ENCODE data around the gene TMEM120B.

The TMEM120B gene

GRCh38 chr12:121793838-121794533 is 81.4 kb downstream of the TMEM120B start:
- DNase-seq, result peak; percentile 90

DNA sequence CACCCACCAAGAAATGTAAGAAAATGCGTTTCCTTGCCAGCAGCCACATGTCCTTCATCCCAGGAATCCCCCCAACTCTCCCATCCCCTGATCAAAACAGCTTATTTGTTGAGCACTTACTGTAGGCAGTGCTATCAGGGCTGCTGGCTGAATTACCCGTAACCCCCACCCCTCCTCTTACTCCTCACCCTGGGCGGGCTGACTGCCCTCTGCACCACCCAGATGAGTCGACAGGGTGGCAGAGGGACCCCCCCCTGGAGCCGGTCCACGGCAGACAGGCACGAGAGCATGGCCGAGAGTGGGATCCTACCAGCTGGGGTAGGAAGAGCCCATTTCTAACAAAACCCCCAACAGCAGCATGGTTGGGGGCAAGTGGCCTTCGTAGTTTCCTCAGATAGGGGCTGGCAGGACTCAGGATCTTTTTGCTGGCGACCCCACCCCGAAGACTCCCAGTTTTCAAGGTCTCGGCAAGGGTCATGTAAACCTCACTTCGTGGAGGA is 82.0 kb downstream of the TMEM120B start:
- DNase-seq, result no peak

DNA sequence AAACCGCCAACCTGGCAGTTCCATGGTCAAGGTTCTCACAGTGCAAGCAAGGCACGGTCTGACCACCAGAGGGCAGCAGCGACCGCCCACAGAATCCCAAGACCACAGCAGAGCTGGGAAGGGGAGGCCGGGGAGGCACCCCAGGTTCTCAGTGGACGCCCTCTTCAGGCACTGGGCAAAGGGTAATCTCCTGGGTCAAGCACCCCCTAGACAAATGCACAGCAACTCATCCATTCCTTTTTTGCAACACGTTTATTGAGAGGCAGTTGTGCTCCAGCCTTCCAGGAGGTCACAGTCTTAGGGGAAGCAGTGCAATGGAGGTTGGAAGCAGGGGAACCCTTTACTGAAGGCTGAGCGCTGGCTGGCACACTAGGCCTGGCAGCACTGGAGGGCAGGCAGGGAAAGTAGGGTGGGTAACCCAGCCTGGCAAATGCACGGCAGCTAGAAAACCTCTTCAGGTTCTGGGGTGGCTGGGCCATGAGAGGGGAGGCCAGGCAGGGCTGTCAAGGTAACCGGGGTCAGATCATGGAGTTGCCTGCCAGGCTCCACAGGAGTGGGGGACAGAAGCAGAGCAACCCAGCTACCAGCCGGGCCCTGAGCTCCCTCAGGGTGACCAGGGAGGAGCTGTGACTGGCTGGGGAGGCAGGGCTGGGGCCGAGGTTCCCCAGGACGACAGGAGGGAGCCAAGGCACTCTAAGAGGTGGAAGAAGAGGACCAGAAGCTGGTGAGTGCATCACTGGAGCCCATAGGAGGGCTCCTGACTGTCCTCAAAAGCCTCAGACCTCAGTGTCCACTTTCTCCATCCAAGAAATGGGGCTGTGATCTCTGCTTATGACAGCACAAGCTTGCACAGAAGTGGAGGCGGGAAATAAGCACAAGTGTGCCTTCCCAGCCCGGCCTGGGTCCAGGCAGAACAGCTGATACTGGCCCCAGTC is 82.7 kb downstream of the TMEM120B start:
- DNase-seq, result peak; percentile 81

DNA sequence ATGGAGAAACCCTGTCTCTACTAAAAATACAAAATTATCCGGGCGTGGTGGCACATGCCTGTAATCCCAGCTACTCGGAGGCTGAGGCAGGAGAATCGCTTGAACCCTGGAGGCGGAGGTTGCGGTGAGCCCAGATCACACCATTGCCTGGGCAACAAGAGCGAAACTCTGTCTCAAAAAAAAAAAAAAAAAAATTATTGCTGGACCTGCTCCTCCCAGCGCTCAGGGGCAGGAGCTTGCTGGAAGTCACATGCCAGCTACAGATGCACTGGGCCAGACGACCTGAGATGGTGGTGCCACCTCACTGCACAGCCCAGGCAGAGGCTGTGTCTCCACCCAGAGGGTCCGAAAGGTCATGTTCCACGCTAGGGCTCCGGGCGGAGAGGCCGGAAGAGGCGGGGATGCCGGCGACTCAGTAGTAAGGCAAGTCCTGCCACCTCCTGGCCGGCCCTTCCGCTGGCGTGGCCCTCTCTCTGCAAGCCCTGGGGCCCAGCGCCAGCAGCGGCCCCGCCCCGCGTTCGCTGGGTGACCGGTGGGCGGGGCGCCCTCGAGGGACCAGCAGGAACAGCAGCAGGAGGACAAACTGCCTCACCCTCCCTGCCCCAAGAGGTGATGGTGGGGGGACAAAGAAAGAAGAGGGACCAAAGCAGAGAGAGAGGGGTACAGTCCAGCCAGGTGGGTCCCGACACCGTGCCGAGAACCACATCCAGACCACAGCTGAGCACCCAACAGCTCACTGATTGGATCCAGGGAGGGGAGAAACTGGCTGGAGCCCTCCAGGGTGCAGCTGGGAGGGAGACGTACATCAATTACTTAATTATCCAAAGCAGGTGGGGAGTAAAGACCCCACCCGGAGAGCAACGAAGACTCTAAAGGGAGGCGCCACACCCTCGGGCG is 84.6 kb downstream of the TMEM120B start:
- peak; percentile 43 for DNase-seq

GRCh38 chr12:121797937-121798786 is 85.6 kb downstream of the TMEM120B start:
- no peak for DNase-seq

DNA sequence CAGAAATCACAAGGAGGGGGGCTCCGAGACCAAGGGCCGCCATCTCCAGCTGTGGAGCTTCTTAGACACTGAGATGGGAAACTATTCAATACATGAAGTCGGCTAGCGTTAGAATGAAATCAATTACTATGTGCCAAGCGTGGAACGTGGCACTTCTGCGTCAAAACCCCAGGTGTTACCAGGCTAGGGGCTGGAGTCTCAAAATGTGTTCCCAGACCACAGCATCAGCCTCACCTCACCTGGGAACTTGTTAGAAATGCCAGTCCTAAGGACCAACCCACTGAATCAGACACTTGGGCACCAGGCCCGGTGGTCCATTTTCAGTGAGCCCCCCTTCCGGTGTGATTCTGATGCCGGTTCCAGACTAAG is 86.2 kb downstream of the TMEM120B start:
- DNase-seq, result no peak

DNA sequence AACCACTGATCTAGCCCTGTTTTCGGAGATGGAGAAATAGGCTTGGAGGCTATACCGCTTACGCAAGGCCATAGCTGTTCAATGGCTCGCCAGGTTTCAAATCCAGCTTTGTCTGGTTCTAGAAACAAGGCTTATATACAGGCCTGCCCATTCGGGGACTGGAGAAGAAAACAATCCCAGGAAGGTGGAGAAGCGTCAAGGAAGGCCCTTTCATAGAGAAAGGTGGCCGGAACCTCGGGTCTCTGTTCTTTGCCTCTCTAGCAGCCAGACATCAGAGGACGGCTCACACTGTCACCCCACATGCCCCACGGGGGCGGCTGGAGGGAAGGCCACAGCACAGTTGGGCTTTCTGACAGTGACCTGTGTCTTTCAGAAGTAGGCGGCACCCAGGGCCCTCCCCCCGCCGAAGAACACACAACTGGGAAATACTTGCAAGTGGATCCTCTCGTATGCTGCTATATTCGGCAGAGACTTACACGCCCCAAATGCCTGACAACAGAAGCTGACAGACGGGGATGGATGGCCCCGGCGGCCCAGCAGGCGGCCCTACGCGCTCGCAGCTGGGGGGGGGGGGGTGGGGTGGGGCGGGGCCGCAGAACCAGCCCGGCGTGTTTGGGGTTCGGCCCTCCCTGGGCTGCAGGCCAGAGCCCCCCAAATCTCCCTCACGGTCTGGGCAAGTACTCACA is 86.7 kb downstream of the TMEM120B start:
- peak; percentile 92 for DNase-seq

DNA sequence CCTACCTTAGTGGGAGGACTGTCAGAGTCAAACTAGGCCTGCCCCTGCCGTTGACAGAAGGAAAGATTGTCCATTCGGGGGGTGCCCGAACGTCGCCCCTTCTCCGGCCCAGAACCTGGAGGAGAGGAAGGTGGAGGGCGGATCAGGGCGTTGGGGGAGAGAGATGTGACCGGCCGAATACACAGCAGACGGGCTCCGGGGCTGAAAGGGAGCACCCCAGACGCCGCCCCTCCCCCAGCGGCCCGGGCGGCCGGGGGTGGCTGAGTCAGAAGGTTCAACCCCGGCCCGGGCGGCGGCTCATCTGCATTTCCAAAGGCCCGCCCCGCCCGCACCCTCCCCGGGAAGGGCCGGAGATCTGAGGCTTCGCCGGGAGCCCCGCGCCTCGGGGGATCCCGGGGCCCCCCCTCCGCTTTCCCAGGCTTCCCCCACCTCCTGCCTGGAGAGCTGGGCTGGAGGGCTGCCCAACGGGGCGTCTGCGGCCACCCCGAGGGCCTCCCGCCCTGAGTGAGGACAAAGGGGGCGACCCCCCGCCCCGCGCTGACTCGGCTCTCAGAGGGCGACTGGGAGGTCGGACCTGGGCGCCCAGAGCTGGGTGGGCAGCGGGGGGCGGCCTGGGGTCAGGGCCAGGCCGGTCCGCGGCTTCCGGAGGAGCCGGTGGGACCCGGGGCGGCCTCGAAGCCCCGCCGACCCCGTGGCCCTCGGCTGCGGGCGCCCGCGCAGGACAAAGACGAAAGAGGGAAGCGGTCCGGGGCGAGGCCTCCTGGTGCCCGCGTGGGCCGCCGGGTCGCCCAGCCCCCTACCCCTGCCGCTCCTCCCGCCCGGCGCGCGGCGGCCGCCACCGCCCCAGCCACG is 87.5 kb downstream of the TMEM120B start:
- peak; percentile 96 for DNase-seq

DNA sequence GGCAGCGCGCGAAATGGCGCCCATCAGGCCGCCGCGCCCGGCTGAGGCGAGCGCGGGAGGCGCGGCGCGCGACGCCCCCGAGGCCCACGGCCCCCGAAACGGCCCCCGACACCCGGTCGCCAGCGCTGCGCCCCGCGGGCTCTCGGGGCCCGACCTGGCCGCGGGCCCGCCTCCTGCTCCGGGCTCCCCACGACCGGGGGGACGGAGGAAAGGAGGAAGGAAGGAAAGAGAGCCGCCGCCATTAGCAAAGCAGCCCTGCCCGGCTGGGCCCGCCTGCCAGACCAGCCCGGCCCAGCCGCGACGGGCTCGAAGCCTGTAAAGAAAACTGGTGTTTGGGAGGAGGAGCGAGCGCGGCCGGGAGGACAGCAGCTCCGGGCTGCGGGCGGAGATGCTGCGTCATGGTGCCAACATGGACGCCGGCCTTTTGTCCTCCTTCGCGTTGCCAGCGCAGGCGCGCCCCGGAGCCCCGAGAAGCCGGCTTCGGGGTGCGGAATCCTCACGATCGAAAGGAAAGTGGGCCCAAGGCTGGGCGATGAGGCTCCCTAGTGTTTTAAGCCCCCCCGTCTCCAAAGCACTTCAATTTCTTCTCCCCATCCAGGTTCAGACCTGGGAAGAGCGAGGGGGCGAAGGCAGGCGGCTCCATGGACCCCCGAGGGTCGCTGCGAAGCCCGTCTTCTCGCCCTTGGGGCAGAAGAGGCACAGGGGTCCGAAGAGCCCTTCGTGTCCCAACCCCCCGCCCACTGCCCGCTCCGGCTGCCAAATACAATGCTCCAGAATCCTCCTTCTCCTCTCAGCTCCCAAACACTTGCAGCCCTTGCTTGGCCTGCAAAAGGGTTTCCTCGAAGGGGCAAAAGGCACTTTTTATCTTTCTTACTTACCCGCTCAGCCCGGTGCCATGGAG is 88.4 kb downstream of the TMEM120B start:
- peak; percentile 87 for DNase-seq

GRCh38 chr12:121801595-121802484 is 89.3 kb downstream of the TMEM120B start:
- peak; percentile 73 for DNase-seq

DNA sequence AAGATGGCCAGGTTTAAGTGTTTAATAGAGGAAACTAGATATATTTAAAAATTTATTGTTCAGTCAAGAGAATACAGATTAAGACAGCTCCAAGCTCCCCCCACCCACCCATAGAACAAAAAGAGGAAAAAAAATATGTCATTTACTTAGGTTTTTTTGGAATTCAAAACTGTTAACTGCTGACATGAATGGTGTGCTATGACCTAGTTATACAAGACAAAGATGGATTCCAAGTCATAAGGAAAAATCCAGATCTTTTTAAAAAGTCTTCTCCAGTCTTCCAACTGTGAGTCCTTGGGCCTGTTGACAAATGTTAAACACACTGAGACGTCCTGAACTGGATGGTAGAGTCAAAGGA is 89.9 kb downstream of the TMEM120B start:
- DNase-seq, result no peak

- peak; percentile 98 for DNase-seq
These were observed 90.5 kb downstream of the TMEM120B start for GRCh38 chr12:121802843-121803698.

- peak; percentile 78 for DNase-seq
These were observed 91.4 kb downstream of the TMEM120B start, which contains the start of gene SETD1B for GRCh38 chr12:121803861-121804416. Gene SETD1B (plus strand): TSS chr12:121804009. CDS start chr12:121804738, 729 bp downstream.

DNA sequence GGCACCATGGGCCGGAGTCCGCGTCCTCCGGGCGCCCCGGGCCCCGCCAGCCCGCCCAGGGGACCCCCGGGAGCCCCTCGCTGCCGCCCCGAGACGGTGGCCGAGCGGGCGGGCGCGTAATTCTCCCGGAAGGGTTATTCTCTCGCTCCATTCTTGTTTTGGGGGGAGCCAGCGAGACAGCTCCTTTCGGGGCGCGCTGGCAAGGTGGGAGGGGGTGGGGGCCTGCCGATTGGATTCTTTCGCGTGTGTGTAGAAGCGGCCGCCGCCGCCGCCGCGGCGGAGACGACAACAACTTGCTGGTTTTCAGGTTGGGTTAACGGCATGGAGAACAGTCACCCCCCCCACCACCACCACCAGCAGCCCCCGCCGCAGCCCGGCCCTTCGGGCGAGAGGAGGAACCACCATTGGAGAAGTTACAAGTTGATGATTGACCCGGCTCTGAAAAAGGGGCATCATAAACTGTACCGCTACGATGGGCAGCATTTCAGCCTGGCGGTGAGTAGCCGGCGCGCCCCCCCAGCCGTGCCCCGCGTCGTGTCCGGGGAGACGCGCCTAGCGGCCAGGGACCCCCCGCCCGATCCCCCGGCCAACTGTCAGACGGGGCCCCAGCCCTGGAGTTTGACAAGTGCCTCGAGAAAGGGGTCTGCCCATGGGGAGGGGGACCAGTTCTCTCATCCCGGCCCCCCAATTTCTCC is 92.0 kb downstream of the TMEM120B start:
- peak; percentile 40 for DNase-seq

DNA sequence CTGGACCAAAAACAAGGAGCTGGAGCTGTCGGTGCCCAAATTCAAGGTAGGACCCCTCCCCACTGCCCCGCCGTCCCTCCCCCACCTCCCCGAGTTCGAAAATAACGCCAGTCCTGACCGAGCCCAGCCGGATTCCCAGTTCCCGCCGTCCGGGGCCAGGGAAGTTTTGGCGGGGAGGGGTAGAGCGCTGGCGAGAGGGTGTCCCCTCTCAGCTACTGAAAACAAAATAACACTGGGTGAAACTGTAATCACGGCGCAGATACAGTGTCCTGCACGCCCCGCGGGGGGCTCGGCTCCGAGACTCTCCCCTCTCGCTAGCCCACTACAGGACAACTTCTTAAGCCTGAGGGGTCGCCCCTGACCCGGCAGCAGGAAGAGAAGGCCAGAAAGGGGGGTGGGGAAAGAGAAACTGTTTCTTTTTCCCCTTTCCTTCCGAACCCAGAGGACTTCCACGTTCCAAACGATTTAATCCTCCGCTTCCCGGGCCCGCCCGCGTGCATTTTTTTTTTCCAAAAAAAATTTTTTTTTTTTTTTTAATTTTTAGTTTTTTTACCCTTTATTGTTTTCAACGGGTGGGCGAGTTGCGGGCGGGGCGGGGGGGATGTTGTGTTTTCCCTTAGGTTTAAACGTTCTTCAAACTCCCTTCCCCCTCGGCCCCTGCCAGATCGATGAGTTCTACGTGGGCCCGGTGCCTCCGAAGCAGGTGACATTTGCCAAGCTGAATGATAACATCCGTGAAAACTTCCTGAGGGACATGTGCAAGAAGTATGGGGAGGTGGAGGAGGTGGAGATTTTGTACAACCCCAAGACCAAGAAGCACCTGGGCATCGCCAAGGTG is 92.8 kb downstream of the TMEM120B start:
- peak; percentile 48 for DNase-seq
